OCI-M2 (cell line): Measurements from ENCODE around the gene HAO2.

Source experiments
- DNase-seq: peaks from one replicate; lab custom pipeline; 2025; ENCODE audit not compliant: unreplicated experiment; lab: John Stamatoyannopoulos, UW

The HAO2 gene

DNA sequence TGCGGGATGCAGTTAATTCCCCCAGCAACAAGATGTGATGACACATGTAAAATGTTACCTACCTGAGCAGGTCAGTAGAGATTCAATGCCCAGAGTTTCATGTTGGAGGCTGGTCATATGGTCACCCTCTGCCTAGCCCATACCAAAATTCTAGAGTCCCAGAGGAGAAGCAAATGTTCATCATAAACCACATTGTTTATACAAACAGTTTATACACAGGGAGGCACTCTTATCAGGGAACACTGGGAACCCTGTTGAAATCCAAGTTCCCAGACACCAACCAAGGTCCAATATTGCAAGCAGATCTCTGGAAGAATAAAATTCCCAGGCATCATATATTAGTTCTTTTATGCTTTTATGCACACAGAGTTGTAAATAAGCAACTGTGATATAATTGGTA, 10.5 kb downstream of the HAO2 start:
- DNase-seq, result no peak

DNA sequence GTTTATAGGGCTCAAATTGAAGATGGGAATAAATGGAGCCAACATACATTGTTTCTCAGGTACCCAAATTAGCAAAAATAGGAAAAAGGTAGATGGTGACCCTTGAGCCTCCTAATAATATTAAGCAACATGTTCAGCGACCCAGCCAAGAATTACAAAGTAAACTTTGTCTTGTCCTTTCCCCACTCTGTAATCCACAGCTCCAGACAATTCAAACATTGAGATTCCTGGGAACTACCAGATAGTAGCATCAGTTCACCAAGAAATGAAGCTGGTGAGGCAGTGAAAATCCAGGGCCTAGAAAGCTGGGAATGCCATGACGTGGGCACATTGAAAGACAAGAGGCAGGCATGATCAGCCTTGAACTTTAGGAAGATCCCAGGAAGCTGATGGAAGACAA, 11.7 kb downstream of the HAO2 start:
- no peak for DNase-seq

DNA sequence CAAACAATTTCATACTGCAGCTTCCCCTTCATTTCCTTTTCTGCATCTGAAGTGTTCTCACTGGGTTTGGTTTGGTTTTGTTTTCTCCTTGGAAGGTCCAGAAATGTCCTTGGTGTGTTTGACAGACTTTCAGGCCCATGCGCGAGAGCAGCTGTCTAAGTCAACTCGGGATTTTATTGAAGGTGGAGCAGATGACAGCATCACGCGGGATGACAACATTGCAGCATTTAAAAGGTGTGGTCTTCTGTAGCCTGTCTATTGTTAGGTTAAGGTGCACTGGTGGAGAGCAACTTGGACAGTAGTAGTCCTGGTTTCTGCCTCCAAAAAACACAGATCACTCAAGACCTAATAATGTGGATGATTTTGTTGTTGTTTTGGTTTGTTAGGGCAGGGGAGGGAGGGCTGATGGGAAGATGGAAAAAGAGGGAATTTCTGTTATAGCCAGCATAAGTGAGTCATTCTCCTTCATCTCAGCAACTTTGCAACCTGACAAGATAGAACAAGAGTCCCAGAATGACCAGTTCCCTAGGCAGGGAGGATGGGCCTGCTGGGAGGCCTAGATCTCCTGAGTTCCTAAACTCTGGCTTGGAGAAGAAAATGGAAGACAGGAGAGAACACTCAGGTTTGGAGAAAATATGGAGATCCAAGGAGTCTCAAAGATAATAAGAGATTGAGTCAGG, 12.5 kb downstream of the HAO2 start:
- no peak for DNase-seq

DNA sequence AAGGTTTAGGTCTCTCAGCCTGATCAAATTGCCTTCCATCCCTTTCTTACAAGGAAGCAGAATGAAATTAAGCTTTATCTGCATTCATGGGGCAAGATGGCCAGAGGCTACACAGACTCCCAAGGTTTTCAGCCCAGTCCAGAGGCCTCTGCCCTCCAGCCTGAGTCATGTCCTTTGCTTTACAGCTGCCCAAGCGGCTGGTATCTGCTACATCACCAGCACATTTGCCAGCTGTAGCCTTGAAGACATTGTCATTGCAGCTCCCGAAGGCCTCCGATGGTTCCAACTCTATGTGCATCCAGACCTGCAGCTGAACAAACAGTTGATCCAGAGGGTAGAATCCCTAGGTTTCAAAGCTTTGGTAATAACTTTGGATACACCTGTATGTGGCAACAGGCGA, 16.0 kb downstream of the HAO2 start:
- DNase-seq, result no peak

DNA sequence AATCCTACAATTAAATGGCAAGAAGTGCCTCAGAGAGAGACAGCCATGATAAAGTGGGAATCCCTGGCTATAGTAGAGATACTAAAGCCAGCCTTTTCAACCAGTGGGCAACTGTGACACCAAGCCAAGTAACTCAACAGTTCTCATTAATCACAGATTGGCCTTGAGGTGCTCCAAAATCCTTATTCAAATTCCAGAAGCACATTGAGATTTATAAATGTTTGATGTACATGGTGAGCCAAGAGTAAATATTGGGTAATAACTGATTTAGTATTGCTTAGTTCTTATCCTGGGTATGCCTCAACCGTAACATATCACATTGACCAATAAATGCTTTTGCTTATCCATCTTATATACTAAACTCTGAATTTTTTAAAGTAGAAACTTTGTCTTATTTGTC, 17.1 kb downstream of the HAO2 start:
- DNase-seq, result no peak

DNA sequence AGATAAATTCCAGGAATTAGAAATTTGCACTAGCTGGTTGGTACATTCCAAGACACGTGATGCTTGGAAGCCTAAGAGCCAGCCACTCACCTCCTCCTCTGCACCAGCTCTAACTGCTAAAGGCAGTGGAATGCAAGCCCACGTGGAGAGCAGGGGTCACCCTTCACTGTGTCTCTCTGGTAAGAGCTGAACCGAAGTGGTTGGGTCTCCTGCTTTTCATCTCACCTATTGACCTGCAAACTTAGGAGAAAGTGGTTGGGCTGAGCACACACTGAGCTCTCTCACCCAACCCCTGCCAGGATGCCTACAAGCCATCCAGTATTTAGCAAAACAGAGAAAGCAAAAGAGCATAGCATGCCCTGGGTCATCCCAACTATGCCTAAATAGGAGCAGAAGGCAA, 19.3 kb downstream of the HAO2 start:
- no peak for DNase-seq

DNA sequence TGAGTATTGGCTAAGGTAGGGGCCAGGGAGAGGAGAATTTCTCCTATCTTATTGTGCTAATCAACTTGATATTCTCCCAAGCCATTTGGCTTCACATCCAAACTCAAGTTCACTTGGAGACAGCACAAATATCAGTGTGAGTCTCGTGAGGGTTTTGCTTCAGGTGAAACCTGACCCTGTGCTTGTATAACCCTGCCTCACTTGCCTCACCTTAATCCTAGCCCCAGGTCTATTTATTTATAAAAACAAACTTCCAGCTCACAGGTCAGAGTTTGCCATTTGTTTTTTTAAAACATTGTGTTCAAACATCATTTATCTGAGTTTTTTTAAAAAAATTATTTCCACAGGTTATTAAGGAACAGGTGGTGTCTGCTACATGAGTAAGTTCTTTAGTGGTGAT, 19.9 kb downstream of the HAO2 start:
- DNase-seq, result no peak

DNA sequence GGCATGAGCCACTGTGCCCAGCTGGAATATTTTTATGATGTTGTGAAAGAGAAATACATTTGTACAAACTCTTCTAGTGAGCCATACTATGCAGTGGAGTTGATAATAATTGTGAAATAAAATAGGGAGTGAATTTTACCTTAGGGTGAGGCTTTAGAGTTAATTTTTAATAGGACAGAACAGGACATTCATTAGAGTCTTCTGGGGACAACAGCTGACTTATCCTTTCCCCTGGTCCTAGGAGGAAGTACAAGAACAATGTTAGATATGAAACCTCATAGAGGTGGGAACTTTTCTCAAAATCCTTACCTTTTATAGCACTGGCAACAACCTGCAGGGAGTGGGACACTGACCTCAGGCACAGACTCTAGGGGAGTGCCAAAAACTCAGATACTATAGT, 21.9 kb downstream of the HAO2 start:
- DNase-seq, result no peak

DNA sequence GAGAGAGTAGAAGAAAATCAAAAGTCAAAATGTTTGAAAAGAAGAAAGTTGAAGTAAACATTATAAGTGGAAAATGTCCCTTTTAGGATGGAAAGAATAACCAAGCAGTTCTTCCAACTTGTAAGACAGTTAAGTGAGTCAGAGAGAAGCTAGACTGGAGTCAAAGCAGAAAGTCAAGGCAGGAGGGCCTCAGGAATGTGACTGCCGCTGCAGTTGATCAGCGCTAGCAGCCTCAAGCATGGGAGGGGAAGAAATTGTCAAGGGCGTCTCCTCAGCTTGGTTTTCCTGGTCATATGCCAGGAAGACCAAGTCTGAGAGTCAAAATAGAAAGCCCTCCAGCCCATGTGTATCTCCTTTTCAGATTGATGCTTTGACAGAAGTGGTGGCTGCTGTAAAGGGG, 23.2 kb downstream of the HAO2 start:
- DNase-seq, result no peak

DNA sequence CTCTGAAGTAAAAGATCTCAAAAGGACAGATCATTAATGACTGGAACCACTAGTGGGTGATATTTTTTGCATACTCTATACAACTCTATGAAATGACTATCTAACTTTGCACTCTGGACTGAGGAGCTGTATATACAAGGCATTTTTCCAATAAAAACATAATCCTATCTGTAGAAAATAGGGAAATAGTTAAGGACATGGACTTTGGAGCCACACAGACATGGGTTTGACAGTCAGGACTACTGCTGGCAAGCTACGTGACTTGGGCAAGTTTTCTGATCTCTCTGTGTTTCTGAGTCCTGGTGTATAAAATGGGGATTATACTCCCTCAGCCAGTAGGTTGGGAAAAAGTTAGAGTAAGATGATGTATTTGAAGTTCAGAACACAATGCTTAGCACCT, 25.5 kb downstream of the HAO2 start:
- no peak for DNase-seq

DNA sequence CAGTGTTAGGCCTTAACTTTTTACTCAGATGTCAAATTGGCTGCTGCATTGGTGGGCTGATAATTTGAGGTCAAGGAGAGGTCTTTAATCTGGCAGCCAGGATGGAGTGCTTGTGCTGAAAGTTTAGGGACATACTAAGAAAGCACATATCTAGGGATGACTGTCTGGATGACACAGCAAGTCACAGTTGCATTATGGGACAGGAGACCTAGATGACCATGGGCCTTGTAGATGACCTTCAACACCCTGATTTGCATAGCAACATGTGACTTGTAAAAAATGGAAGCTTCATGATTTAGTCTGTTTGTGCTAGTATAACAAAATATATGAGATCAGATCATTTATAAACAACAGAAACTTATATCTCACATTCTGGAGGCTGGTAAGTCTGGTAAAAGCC, 28.4 kb downstream of the HAO2 start:
- DNase-seq, result no peak

DNA sequence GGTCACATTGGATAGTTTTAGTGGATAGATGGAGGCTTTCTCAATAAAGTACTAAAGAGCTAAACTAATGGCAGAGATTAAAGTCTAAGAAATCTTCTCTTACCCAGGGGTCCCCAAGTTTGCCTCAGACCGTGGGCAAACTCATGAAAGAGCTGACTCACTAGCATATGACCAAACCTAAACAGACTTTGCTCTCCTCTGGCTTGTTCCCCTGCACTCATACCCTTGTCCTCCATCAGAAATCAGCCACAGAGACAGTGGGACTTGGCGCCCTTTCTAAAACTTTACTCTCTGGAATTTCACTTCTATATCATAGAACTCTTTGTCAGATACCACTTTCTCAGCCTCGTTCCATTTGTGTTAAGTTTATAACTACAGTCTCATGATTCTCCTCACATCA, 29.4 kb downstream of the HAO2 start:
- DNase-seq, result no peak

DNA sequence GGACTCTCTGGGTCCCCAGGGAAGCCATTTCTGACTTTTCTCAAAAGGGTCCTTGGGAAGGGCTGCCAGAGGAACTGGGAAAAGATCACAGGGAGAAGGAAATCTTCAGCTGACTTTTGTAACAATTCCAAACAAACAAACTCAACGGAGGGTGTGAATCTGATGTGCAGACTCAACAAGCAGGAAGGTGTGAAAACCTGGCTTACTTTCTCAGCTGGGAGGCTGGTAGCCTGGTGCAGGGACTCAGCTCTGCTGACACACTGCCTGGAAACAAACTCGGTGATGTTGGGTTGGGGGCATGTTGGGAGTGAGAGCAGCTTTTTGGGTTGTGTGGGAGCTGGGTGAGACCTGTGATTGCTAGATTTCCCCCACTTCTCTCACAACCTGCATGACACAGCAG, 36.2 kb downstream of the HAO2 start:
- no peak for DNase-seq

DNA sequence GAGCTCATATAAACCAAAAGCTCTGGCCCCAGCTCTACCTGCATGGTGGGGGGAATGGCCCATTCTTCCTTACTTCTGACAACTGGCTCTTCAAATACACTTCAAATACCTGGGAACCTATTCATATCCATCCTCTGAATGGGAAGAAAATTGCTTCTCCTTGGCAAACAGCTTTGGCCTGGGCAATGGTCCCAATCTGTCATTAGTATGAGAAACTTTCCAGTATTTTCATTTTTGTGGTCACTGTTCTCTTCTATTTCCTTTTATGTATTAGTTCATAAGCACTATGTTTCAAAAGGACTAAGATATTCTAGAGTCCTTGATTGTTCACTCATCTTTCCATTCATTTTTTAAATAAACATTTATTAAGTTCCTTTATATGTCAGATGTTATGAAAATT, 41.1 kb downstream of the HAO2 start:
- no peak for DNase-seq

DNA sequence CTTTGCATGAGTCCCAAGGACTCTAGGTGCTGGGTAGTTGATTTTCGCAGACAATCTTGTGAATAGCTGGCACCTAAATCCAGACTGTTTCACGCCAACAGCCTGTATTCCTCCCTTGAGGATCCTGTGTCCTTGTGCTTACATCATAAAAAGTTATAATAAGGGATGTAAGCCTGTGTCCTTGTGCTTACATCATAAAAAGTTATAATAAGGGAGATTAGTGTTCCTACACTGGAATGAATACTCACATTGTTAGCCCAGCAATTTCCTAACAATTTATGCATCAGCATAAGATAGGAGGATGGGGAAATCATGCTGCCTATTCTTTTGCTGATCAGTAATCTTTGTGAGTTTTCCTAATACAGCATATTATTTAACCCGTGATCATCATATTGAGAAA, 42.4 kb downstream of the HAO2 start:
- no peak for DNase-seq

DNA sequence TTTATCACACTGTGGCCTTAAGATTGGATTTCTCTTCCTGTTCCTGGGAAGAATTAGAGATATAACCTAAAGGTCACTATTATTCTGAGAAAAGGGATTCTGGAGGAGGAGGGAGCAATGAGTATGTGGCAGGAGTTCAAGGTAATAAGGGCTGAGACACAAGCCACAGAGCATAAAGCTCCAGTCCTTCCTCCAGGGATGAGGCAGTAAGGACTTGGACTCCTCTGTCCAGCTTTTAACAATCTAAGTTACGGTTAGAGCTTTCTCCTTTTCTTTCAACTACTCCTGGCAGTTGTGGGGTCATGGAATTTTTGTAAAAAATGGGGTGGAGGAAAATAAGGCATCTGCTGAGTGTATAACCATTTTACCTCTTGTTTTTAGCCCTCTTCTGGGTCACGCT, 46.4 kb downstream of the HAO2 start, which contains the start of gene HSD3B2:
HSD3B2 (plus strand) TSS at position 201 of the 400 bp plus-strand sequence. CDS start 270 bp downstream, outside the sequence.
- no peak for DNase-seq

DNA sequence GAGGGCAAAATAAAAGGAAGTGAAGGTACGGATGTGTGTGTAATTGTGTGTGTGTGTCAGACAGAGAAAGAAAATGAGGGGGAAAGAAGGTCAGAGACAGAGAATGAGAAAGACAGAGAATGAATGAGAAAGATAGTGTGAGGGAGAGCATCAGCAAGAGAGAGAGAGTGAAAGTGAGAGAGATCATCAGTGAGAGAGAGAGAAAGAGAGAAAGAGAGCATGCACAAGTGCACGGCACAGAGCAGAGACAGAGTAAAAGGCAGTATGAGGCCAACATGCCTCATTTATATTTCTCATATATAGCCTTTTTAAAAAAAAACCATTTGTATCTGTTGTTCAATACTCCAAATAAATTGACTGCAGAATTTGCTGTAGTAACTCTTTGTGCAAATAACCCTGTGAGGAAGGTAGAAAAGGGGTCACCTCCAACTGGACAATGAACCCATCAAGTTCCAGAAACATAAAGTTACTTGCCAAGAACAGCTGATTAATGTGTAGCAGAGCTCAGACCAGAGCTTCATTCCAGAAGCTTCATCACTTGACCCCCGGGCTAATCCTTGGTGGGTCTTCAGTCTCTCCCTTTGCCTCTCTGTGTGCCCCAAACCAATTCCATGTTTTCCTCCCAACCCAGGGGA, 47.5 kb downstream of the HAO2 start:
- DNase-seq, result no peak

DNA sequence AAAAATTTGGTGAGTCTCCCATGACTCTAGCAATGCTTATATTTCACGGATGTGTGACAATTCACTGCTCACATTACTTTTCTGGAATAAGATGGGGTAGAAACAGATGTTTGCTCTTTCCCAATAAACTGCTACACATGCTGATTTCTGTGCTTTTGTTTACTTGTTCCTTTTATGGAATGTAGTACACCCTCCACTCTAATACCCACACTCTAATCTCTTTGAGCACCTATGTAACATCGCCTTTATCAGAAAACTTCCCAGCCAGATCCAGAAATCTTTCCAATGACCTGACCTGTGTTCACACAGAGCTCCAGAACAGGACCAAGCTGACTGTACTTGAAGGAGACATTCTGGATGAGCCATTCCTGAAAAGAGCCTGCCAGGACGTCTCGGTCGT, 50.5 kb downstream of the HAO2 start:
- no peak for DNase-seq

DNA sequence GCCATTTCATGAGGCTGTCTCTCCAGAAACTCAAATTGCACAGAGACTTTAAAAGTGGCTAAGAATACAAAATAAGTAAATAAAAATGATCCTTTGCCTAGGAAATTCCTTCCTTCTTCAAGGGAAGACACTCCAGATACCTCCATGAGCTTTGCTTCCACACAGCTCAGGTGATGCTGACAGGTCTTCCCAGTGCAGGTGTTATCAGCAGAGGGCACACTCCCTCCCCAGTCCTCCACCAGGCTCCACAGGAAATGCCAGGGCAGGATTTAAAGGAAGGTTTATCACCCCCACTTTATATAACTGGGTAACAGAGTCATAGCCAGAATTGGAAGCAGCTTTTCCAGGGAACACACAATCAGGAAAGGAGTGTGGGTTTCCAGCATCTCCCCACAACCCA, 52.1 kb downstream of the HAO2 start:
- DNase-seq, result no peak

DNA sequence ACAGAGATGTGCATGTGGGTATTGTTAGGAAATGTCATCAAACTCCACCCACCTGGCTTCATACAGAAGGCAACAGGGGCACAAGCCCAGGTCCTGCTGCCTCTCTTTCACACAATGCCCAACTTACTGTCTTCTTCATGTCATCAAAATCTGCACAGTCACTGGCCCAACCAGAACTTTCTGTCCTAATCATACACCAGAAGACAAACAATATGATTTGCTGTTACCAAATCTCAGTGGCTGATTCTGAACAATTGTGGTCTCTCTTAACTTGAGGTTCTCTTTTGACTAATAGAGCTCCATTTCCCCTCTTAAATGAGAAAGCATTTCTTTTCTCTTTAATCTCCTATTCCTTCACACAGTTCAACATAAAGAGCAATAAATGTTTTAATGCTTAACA, 54.0 kb downstream of the HAO2 start:
- DNase-seq, result no peak

DNA sequence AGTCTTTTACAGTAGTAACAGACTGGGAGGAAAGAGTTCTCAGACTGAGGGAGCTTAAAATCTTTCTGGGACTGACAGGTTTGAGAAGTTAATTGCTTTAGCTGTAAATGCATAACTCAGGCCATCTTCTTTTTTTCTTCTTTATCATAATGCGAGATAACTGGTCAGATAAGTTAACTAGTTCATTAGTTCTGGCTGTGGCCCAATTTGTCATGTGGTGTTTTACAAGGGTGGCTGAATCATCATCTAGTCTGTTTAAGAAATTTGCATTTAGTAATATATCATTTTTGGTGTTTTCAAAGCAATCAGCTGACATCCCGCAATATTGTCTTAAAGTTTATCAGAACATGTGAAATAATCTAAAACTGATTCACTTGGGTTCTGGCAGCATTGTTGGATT, 60.4 kb downstream of the HAO2 start:
- DNase-seq, result no peak

DNA sequence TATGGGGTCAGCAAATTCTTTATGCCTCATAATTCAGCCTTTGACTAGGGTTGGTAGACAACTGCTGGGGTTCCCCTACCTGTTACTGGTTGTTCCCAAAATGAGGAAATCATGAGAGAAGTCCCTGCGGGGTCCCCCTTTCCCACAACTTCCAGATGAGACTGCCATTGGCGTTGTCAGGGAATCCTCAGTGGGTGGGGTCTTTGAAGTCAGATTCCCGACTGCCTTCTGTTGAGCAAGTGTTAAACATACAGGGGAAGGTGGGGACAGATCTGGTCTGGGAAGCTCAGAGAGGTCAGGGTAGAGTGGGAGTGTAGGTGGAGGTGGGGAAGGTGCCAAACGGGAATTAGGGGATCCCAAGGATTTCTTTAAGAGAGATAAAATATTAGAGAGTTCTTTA, 61.1 kb downstream of the HAO2 start:
- no peak for DNase-seq

DNA sequence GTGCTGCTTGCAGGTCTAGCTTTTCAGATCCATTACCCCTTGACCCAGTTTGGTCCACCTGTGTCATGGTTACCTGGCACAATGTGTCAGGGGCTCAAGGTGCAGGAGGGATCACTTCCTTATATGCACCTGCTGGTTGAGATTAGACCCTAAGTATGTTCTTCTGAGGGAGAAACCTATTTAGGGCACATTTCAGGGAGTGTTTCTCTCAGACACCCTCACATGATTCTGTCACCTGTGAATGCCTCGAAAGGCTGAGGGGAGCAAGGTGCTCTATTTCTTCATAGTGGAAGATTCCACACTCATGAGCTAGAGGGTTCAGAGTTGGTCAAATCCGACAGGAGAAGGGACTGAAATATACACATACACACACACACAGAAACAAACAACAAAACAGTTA, 61.9 kb downstream of the HAO2 start:
- no peak for DNase-seq
